Fibroblast of gingiva (primary cell): ENCODE measurements around the gene VIP.

Experiments used
- DNase-seq: peaks from one replicate; pipeline ENCODE4 v3.0.0-alpha.2; 2011; ENCODE audit warnings: low read depth

VIP gene

DNA sequence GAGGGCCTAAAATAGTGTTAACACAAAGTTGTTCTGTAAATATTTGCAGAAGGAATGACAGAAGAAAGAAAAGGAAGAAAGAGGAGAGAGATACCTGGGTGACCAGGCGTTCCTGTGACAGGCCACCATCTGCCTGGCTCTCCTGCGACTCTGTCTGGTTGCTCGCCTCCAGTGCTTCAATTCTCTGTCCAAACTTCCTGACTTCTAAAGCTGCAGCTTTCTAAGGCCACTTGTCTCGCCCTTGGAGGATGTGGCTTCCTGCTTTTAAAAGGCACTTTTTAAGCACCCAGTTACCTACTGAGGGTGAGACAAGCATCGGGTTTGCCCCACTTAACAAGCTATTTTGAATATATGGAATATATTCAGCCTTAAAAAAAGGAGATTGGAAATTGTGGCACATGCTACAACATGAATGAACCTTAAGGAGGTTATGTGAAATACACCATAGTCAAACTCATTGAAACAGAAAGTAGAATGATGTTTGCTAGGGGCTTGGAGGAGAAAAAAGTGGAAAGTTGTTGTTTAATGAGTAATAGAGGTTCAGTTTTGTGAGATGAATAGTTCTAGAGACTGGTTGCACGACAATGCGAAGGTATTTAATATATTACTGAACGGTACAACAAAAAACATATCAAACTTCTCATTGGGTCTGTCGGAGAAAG lies 32.8 kb downstream of the VIP start:
- DNase-seq, result no peak

DNA sequence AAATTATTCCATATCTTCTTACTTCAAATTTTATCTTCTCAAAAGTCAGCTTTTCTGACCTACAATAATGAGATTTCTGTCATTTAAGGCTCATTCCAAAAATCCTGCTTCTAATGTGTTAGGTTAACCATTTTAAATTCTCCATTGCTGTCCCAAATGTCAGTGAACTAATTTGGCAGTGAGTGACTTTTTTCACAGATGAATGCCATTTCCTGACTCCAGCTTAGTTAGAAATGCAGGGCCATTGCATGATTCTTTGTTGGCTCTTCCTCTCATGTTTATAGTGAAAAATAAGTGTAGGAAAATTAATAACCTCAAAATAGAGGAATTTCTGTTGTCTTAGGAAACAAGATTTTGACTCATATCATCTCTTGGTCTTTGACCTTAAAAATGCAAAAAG lies 44.1 kb downstream of the VIP start:
- no peak for DNase-seq

DNA sequence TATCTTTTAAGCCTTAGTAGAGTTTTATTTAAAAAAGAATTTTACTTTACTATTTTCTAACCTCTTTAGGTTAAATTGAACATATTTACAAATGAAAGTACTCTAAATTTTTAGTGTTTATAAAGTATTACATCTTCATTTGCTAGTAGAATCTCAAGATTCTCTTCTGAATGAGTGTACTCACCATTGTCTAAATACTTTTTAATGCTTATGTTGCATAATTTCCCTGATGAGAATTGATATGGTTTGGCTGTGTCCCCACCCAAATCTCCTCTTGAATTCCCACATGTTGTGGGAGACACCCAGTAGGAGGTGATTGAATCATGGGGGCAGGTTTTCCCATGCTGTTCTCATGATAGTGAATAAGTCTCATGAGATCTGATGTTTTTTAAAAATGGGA lies 53.6 kb downstream of the VIP start:
- no peak for DNase-seq
